NT2/D1 (cell line): Measurements from ENCODE around the gene PRSS1.
"Not testable (repeated sequence)": the region's sequence is repeated elsewhere in the genome, so short reads cannot be mapped to it uniquely, and the experiment has no call there.

ENCODE experiments used
- DNase-seq: peaks from one replicate; pipeline ENCODE4 v3.0.0-alpha.2; 2011; ENCODE audit warnings: low read depth, low spot score
- H3K27me3 ChIP-seq: 2 replicates; pipeline ENCODE4 v1.6.0; 2011; ENCODE audit warnings: mild to moderate bottlenecking; ENCODE audit not compliant: insufficient read length, insufficient read depth
- H3K36me3 ChIP-seq: 2 replicates; pipeline ENCODE4 v1.6.1; 2011; ENCODE audit warnings: mild to moderate bottlenecking, low read length, mixed read lengths; ENCODE audit not compliant: insufficient read depth, insufficient read length
- H3K4me1 ChIP-seq: 2 replicates; pipeline ENCODE4 v1.5.1; 2011; ENCODE audit not compliant: insufficient read depth, insufficient read length
- H3K4me3 ChIP-seq: 2 replicates; pipeline ENCODE4 v1.5.1; 2011; ENCODE audit warnings: low read depth; ENCODE audit not compliant: insufficient read length
- H3K9ac ChIP-seq: 2 replicates; pipeline ENCODE4 v1.6.0; 2011; ENCODE audit warnings: low read depth; ENCODE audit not compliant: insufficient read length
- H3K9me3 ChIP-seq: 2 replicates; pipeline ENCODE4 v1.5.1; 2011; ENCODE audit warnings: mild to moderate bottlenecking, low read length; ENCODE audit not compliant: insufficient read depth
- SUZ12 ChIP-seq: IDR thresholded peaks from 2 replicates; pipeline ENCODE4 v1.6.1; 2011; ENCODE audit not compliant: insufficient read length, insufficient read depth; ENCODE audit errors: extremely low read depth
- YY1 ChIP-seq: IDR thresholded peaks from 2 replicates; pipeline ENCODE4 v1.6.1; 2011; ENCODE audit not compliant: insufficient read length, insufficient read depth
- ZNF274 ChIP-seq: IDR thresholded peaks from 2 replicates; pipeline ENCODE4 v1.6.1; 2011; ENCODE audit warnings: mild to moderate bottlenecking, low read depth, low read length

Gene PRSS1

DNA sequence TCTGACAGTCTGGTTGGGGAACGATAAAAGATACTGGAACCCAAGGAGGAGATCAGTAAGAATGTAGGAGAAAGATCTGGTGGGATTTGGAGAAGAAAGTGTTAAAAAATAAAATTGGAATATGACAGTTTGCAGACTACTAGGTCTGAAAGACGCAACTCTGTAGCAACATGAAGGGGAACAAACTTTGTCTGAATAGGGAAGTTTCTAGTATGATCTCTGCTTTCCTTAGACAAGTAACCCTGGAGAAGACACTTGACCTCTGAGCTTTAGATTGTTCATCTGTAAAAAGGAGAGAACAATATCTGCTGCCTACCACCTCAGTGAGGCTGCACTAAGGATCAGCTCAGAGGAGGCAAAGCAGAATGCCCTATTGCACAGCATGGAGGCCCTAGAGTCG, 3.0 kb upstream of the PRSS1 start:
- Histone ChIP-seq H3K27me3 (no peaks in the 10 kb centered on the region), H3K36me3 (no peaks in the 10 kb centered on the region), H3K4me3 (no peak overlapping the region), H3K4me1 (no peaks in the 10 kb centered on the region), H3K9ac (no peak overlapping the region), H3K9me3 (no peaks in the 10 kb centered on the region)
- DNase-seq = no peak
- TF ChIP-seq ZNF274 (no peak), SUZ12 (no peak), YY1 (no peak)

DNA sequence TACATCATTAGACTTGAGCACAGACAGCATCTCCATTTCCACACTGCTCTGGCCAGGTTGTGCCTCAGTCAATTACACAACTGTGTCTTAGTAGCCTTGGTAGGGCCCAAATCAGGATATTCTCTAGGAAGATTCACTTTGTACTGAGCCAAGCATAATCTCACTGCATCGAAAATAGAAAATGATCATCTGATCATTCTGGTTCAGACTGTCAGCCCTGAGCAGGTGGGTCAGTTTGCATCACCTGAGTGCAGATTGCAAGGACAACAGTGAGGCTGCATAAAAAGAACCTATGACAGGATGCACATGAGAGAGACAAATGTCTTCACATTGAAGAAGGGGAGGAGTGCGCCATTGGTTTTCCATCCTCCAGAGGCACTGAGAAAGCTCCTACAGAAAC, 862 bp upstream of the PRSS1 start:
- not testable (repeated sequence) for H3K4me1 ChIP-seq, H3K36me3 ChIP-seq, H3K9ac ChIP-seq, H3K4me3 ChIP-seq, DNase-seq, H3K9me3 ChIP-seq, H3K27me3 ChIP-seq

GRCh38 chr7:142750321-142750938, 1.2 kb downstream of the PRSS1 start:
- no peaks in the 10 kb centered on the region for H3K27me3 ChIP-seq
- no peak overlapping the region for H3K9ac ChIP-seq
- TF ChIP-seq SUZ12 = no peak
- TF ChIP-seq ZNF274 = no peak
- no peak for TF ChIP-seq YY1
- H3K4me3 ChIP-seq = no peak overlapping the region
- no peaks in the 10 kb centered on the region for H3K9me3 ChIP-seq
- no peaks in the 10 kb centered on the region for H3K4me1 ChIP-seq
- DNase-seq = no peak
- no peaks in the 10 kb centered on the region for H3K36me3 ChIP-seq

GRCh38 chr7:142751526-142752175, 2.4 kb downstream of the PRSS1 start:
- not testable (repeated sequence) for H3K27me3 ChIP-seq, DNase-seq, H3K9me3 ChIP-seq

GRCh38 chr7:142752376-142753225, 3.3 kb downstream of the PRSS1 start:
- Histone ChIP-seq H3K9me3 (no peaks in the 10 kb centered on the region), H3K9ac (no peak overlapping the region), H3K4me1 (no peaks in the 10 kb centered on the region), H3K36me3 (no peaks in the 10 kb centered on the region), H3K4me3 (no peak overlapping the region), H3K27me3 (no peaks in the 10 kb centered on the region)
- TF ChIP-seq ZNF274 (no peak), SUZ12 (no peak), YY1 (no peak)
- no peak for DNase-seq

More at GRCh38 chr7:142751526-142752175, 2.4 kb downstream of the PRSS1 start:
- not testable (repeated sequence) for H3K4me3 ChIP-seq, H3K36me3 ChIP-seq, H3K9ac ChIP-seq, H3K4me1 ChIP-seq

GRCh38 chr7:142753366-142753765, 4.1 kb downstream of the PRSS1 start:
- Histone ChIP-seq H3K9ac (no peak overlapping the region), H3K9me3 (no peaks in the 10 kb centered on the region), H3K36me3 (no peaks in the 10 kb centered on the region), H3K27me3 (no peaks in the 10 kb centered on the region), H3K4me1 (no peaks in the 10 kb centered on the region), H3K4me3 (no peak overlapping the region)
- TF ChIP-seq SUZ12 (no peak), ZNF274 (no peak), YY1 (no peak)
- DNase-seq = no peak

DNA sequence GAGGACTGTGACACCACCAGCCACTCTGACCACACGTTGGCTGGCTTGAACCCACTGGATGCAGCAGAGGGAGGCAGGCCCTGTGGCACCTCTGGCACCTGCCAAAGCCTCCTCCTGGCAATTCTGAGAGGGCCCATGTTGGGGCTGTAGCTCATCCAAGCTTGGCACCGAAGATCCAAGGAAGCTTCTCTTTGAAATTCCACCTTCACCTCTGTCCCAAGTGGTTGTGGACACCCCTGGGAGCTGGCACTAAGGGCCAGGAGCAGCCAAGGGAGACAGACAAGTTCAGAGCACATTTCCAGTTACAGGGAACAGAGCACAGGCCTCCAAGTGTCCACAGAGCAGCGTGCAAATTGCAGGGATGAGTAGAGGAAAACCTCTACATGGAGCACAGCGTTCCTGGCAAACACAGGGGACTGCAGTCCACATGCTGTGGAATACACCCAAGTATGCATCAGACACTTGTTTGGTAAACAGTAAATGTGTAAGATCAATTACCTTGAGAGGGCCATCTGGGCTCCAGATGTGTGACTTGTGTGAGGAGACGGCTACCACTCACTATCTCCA, 4.7 kb downstream of the PRSS1 start:
- H3K4me3 ChIP-seq, H3K9ac ChIP-seq, H3K9me3 ChIP-seq, DNase-seq, H3K27me3 ChIP-seq, H3K4me1 ChIP-seq, H3K36me3 ChIP-seq: not testable (repeated sequence)
